ENCODE data around the gene COL12A1. TPM values are rescaled to one million over a fixed set of nuclear protein-coding genes. Genes with fewer than 3 reads are reported as not detected.

The COL12A1 gene
- total RNA-seq, 6 experiments from 2014 or later, result 1.1 to 4.4 (median 3.0) TPM

DNA sequence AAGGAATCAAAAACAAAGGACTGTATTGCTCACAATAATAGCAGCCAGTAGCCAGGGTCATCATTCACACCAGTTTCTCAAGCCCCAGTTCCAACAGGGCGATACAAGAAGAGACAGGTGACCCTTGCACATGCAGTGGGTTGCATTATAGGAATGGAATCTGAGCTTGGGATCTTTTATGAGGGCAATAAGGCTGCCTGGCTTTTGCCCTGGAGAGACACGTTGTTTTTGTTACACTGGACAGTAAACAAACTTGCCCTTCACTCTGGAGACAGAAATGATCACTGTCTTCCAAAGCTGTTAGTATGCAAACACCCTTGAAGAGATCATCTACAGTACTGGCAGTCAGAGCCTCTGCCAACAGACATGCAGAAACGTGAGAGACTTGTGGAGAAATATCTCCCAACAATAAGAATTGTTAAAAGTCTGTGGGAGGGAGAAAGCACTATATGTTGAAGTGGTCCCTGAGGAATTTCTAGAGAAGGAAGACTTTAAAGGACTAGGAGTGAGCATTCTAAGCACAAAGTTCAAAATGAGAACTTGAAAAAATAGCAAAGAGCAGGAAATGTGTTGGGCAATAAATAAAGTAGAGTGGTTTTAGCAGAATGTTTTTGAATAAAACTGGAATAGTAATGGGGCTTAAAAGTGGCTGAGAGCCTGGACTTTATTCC lies 6.2 kb upstream of the COL12A1 start:
- H3K27me3 ChIP-seq, result no peaks in the 10 kb centered on the region
- intact Hi-C loops (cut with DNase I), result no loop called here
- H3K9me3 ChIP-seq, result no peaks in the 10 kb centered on the region
- H3K4me3 ChIP-seq, result no peak overlapping the region
- peak in 3 of 4 donors; percentile 16 to 46 (median 36) for ATAC-seq
- 12% methylated on average over 3 of the region's 3 CpGs for WGBS (ENCODE audit: insufficient coverage, low coverage, low lambda C conversion rate, missing lambda C conversion rate)
- no peak for TF ChIP-seq POLR2A (IDR thresholded peaks at IDR 0.05)
- TF ChIP-seq, protein P1, sequence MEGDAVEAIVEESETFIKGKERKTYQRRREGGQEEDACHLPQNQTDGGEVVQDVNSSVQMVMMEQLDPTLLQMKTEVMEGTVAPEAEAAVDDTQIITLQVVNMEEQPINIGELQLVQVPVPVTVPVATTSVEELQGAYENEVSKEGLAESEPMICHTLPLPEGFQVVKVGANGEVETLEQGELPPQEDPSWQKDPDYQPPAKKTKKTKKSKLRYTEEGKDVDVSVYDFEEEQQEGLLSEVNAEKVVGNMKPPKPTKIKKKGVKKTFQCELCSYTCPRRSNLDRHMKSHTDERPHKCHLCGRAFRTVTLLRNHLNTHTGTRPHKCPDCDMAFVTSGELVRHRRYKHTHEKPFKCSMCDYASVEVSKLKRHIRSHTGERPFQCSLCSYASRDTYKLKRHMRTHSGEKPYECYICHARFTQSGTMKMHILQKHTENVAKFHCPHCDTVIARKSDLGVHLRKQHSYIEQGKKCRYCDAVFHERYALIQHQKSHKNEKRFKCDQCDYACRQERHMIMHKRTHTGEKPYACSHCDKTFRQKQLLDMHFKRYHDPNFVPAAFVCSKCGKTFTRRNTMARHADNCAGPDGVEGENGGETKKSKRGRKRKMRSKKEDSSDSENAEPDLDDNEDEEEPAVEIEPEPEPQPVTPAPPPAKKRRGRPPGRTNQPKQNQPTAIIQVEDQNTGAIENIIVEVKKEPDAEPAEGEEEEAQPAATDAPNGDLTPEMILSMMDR (IDR thresholded peaks at IDR 0.05), result no peak
- no peak for DNase-seq
- peaks cover 0 to 30% (median 0%) of the 10 kb centered on the region in 4 donors for H3K4me1 ChIP-seq
- H3K27ac ChIP-seq, result no peak overlapping the region
- no peaks in the 10 kb centered on the region for H3K36me3 ChIP-seq

DNA sequence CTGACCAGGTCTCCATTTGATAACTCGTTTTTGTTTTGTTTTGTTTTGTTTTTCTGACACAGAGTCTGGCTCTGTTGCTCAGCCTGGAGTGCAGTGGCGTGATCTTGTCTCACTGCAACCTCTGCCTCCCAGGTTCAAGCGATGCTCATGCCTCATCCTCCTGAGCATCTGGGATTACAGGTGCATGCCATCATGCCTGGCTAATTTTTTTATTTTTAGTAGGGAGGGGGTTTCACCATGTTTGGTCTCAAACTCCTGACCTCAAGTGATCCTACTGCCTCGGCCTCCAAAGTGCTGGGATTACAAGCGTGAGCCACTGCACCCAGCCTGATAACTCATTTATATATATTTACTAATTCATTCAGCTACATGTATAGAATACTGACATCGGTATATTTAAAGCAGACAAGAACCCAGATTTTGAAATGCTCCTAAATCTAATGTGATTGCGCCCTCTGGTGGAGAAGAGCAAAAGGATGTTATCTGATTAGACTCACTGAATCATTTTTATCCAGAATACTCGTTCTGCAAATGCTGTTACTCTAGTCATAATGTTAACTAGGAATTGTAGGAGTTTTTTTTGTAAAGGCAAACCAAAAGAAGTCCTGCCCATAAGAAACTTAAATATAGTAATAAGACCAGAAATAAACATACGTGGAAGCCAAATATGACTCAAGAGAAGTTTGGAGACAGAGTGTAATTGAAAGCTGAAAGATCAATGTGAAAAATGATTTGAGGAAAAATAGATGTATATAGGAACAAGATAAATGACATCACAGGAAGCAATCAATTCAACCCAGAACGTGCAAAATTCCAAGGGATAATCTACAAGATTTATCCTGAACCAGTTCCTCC lies 5.3 kb upstream of the COL12A1 start:
- Histone ChIP-seq H3K4me1 (peaks cover 0 to 38% (median 0%) of the 10 kb centered on the region in 4 donors), H3K27ac (no peak overlapping the region), H3K36me3 (no peaks in the 10 kb centered on the region), H3K9me3 (no peaks in the 10 kb centered on the region), H3K27me3 (peaks cover 5 to 9% of the 10 kb centered on the region in 2 donors), H3K4me3 (no peak overlapping the region)
- WGBS (ENCODE audit: insufficient coverage, low coverage, low lambda C conversion rate, missing lambda C conversion rate), result 17% methylated on average over 10 of the region's 10 CpGs
- no peak for DNase-seq
- intact Hi-C loops (cut with DNase I), result no loop called here
- ATAC-seq, result peak; percentile 31 to 54 (median 50)
- TF ChIP-seq, protein P1 (IDR thresholded peaks at IDR 0.05), result peak; percentile 72 to 88 (median 82)
- TF ChIP-seq POLR2A (IDR thresholded peaks at IDR 0.05), result no peak

DNA sequence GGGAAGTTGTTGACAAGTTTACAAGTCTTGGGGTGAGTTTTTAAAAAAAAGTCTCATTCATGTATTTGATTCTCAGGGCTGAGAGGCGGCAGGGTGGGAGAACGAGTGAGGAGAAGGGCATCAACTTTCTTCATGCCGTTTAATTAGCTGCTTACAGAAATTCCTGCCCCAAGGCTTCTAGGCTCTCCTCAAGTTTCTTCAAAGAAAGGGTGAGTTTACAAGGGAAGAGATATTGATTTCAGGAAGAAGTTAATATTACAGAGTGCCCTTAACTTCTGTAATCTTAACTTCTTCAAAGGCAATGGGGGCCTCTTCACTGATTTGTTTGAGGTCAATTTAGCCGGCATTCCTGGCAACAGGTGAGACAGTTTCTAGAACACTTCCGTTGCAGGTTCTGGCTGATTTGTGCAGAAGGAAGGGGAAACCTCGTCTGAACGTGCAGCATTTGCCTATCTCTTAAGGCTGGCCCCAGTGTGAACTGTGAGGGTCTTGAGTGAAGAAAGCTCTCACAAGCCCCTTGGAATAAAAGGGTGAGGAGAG lies 3.4 kb upstream of the COL12A1 start:
- DNase-seq (no peak), ATAC-seq (no peak)
- TF ChIP-seq, protein P1 (IDR thresholded peaks at IDR 0.05), result peak in 1 of 4 donors; percentile 4
- TF ChIP-seq POLR2A (IDR thresholded peaks at IDR 0.05), result no peak
- Histone ChIP-seq H3K4me1 (peaks cover 0 to 52% (median 2%) of the 10 kb centered on the region in 4 donors), H3K27me3 (peaks cover 7 to 28% of the 10 kb centered on the region in 2 donors), H3K9me3 (no peaks in the 10 kb centered on the region), H3K27ac (no peak overlapping the region), H3K36me3 (no peaks in the 10 kb centered on the region), H3K4me3 (no peak overlapping the region)
- WGBS (ENCODE audit: insufficient coverage, low coverage, low lambda C conversion rate, missing lambda C conversion rate), result 28% methylated on average over 7 of the region's 7 CpGs
- intact Hi-C loops (cut with DNase I), result no loop called here

DNA sequence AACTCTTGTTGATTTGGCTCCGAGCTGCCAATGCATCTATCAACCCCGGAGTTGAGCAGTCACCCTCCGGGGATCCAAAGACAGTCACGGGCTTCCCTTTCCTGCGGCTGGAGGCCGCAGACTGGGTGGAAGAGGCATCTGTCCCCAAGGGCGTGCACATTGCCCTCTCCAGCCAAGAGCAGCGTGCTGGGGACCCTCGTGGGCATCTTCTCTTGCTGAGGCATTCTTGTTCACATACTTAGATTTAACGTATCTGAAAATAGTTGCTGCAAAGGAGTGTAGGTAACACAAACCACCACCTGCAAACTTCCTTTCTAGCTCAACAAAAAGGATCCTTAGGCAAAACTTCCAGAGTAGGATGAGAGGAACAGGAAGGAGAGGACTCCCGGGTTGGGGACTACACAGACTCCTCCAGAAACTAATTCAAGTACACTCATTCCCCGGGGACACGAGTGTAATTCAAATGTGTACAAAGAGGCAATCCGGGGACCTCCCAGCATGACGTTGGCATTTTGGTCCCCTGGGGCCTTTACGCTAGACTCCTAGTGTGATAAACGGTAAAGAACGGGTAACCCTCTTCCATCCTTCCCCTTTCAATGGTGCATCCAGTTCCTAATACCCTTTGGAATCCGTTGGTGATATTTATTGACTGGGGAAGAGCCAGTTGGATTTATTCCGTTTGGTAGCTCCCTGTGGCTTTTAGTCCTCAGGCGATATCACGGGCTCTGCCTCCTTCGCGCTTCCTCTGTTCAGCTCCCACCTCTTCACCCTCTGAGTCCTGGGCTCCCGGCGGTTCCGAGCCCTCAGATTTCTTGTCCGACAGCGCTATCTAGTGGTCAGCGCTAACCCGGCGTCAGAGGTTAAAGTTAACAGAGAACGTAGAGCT lies 2.7 kb upstream of the COL12A1 start:
- DNase-seq, result peak; percentile 78 to 84 (median 80)
- no peak for TF ChIP-seq POLR2A (IDR thresholded peaks at IDR 0.05)
- TF ChIP-seq, protein P1 (IDR thresholded peaks at IDR 0.05), result peak; percentile 86 to 90 (median 87)
- ATAC-seq, result peak; percentile 88 to 91 (median 90)
- Histone ChIP-seq H3K27me3 (peaks cover 7 to 33% of the 10 kb centered on the region in 2 donors), H3K9me3 (no peaks in the 10 kb centered on the region), H3K4me1 (peaks cover 0 to 54% (median 3%) of the 10 kb centered on the region in 4 donors), H3K4me3 (peak overlapping the region in 1 of 3 donors; percentile 21), H3K36me3 (no peaks in the 10 kb centered on the region), H3K27ac (no peak overlapping the region)
- intact Hi-C loops (cut with DNase I), result no loop called here
- WGBS (ENCODE audit: insufficient coverage, low coverage, low lambda C conversion rate, missing lambda C conversion rate), result 2% methylated on average over 33 of the region's 33 CpGs

All from right lobe of liver (tissue), 6 donors.